GM21447 (cell line): ENCODE measurements around the gene GPN2.

ENCODE experiments used
- ATAC-seq: cut with Tn5 transposase; IDR thresholded peaks from one replicate; pipeline ENCODE4 v1.9.1; 2021; ENCODE audit not compliant: unreplicated experiment

GPN2 gene

GRCh38 chr1:26832249-26832960 is 57.7 kb downstream of the GPN2 start:
- ATAC-seq, result no peak

GRCh38 chr1:26831546-26832248 is 58.4 kb downstream of the GPN2 start:
- no peak for ATAC-seq

GRCh38 chr1:26831059-26831458 is 59.0 kb downstream of the GPN2 start:
- ATAC-seq, result no peak

GRCh38 chr1:26829184-26829911 is 60.7 kb downstream of the GPN2 start:
- no peak for ATAC-seq

- ATAC-seq, result no peak
Observed at GRCh38 chr1:26828411-26828991, 61.6 kb downstream of the GPN2 start.

GRCh38 chr1:26827663-26828062 is 62.4 kb downstream of the GPN2 start:
- no peak for ATAC-seq

- ATAC-seq, result no peak
Observed at GRCh38 chr1:26827106-26827604, 62.9 kb downstream of the GPN2 start.

GRCh38 chr1:26826261-26827105 is 63.6 kb downstream of the GPN2 start, which contains the start of gene ZDHHC18:
TSS of gene ZDHHC18 (plus strand) at chr1:26826688. CDS start at chr1:26826805, 117 bp downstream.
- ATAC-seq, result no peak
